IPS-15b (cell line): Measurements from ENCODE around the gene LANCL1.
"Not testable (repeated sequence)": the region's sequence is repeated elsewhere in the genome, so short reads cannot be mapped to it uniquely, and the experiment has no call there.

Source experiments
- H3K27me3 ChIP-seq: one replicate; pipeline ENCODE4 v1.6.1; 2013; ENCODE audit warnings: low read length; ENCODE audit not compliant: control insufficient read depth, insufficient read depth
- H3K36me3 ChIP-seq: one replicate; pipeline ENCODE4 v1.6.1; 2013; ENCODE audit warnings: low read length; ENCODE audit not compliant: control insufficient read depth, insufficient read depth
- H3K4me1 ChIP-seq: one replicate; pipeline ENCODE4 v1.6.1; 2013; ENCODE audit warnings: mild to moderate bottlenecking, low read length; ENCODE audit not compliant: control insufficient read depth, insufficient read depth
- H3K4me3 ChIP-seq: one replicate; pipeline ENCODE4 v1.5.1; 2013; ENCODE audit warnings: low read depth, low read length
- H3K9ac ChIP-seq: one replicate; pipeline ENCODE4 v1.6.1; 2013; ENCODE audit warnings: low read depth, mild to moderate bottlenecking, low read length
- H3K9me3 ChIP-seq: one replicate; pipeline ENCODE4 v1.6.1; 2013; ENCODE audit warnings: mild to moderate bottlenecking, low read length; ENCODE audit not compliant: control insufficient read depth, insufficient read depth

The LANCL1 gene

GRCh38 chr2:210456571-210456970 is 20.0 kb downstream of the LANCL1 start:
- Histone ChIP-seq H3K9me3 (no peaks in the 10 kb centered on the region), H3K9ac (no peak overlapping the region), H3K36me3 (no peaks in the 10 kb centered on the region), H3K4me1 (no peaks in the 10 kb centered on the region), H3K4me3 (no peak overlapping the region), H3K27me3 (no peaks in the 10 kb centered on the region)

- Histone ChIP-seq H3K9me3 (no peaks in the 10 kb centered on the region), H3K36me3 (no peaks in the 10 kb centered on the region), H3K9ac (no peak overlapping the region), H3K4me3 (no peak overlapping the region), H3K4me1 (no peaks in the 10 kb centered on the region), H3K27me3 (no peaks in the 10 kb centered on the region)
These were observed 22.2 kb downstream of the LANCL1 start for GRCh38 chr2:210454336-210454735.

GRCh38 chr2:210452194-210452593 is 24.4 kb downstream of the LANCL1 start:
- H3K9me3 ChIP-seq, result no peaks in the 10 kb centered on the region
- no peak overlapping the region for H3K4me3 ChIP-seq
- no peaks in the 10 kb centered on the region for H3K36me3 ChIP-seq

GRCh38 chr2:210450942-210451341 is 25.6 kb downstream of the LANCL1 start:
- not testable (repeated sequence) for H3K27me3 ChIP-seq, H3K36me3 ChIP-seq, H3K4me1 ChIP-seq, H3K9ac ChIP-seq, H3K9me3 ChIP-seq, H3K4me3 ChIP-seq

More at GRCh38 chr2:210452194-210452593, 24.4 kb downstream of the LANCL1 start:
- no peak overlapping the region for H3K9ac ChIP-seq
- no peaks in the 10 kb centered on the region for H3K4me1 ChIP-seq
- H3K27me3 ChIP-seq, result no peaks in the 10 kb centered on the region

GRCh38 chr2:210445732-210446131 is 30.8 kb downstream of the LANCL1 start:
- Histone ChIP-seq H3K36me3 (no peaks in the 10 kb centered on the region), H3K9me3 (no peaks in the 10 kb centered on the region), H3K27me3 (peaks cover 9% of the 10 kb centered on the region), H3K4me3 (no peak overlapping the region), H3K4me1 (peaks cover 11% of the 10 kb centered on the region), H3K9ac (no peak overlapping the region)

GRCh38 chr2:210445116-210445707 is 31.3 kb downstream of the LANCL1 start:
- Histone ChIP-seq H3K4me1 (peaks cover 11% of the 10 kb centered on the region), H3K27me3 (peaks cover 9% of the 10 kb centered on the region), H3K36me3 (no peaks in the 10 kb centered on the region), H3K4me3 (no peak overlapping the region), H3K9ac (no peak overlapping the region), H3K9me3 (no peaks in the 10 kb centered on the region)

- Histone ChIP-seq H3K4me3 (no peak overlapping the region), H3K4me1 (peaks cover 11% of the 10 kb centered on the region), H3K9me3 (no peaks in the 10 kb centered on the region), H3K27me3 (peaks cover 9% of the 10 kb centered on the region), H3K36me3 (no peaks in the 10 kb centered on the region), H3K9ac (no peak overlapping the region)
These were observed 33.0 kb downstream of the LANCL1 start for GRCh38 chr2:210443527-210443926.

- Histone ChIP-seq H3K4me1 (peaks cover 11% of the 10 kb centered on the region), H3K9me3 (no peaks in the 10 kb centered on the region), H3K27me3 (peaks cover 9% of the 10 kb centered on the region), H3K36me3 (no peaks in the 10 kb centered on the region), H3K9ac (no peak overlapping the region), H3K4me3 (no peak overlapping the region)
These were observed 33.7 kb downstream of the LANCL1 start for GRCh38 chr2:210442878-210443277.

- Histone ChIP-seq H3K9me3 (no peaks in the 10 kb centered on the region), H3K4me3 (no peak overlapping the region), H3K4me1 (peaks cover 11% of the 10 kb centered on the region), H3K36me3 (no peaks in the 10 kb centered on the region), H3K27me3 (peaks cover 9% of the 10 kb centered on the region), H3K9ac (no peak overlapping the region)
These were observed 34.1 kb downstream of the LANCL1 start for GRCh38 chr2:210442457-210442856.

- Histone ChIP-seq H3K4me3 (no peak overlapping the region), H3K27me3 (peaks cover 9% of the 10 kb centered on the region), H3K9ac (no peak overlapping the region), H3K9me3 (no peaks in the 10 kb centered on the region), H3K4me1 (peaks cover 11% of the 10 kb centered on the region), H3K36me3 (no peaks in the 10 kb centered on the region)
These were observed 36.4 kb downstream of the LANCL1 start for GRCh38 chr2:210440206-210440605.

GRCh38 chr2:210435439-210435838 is 41.1 kb downstream of the LANCL1 start:
- no peaks in the 10 kb centered on the region for H3K9me3 ChIP-seq
- no peaks in the 10 kb centered on the region for H3K4me1 ChIP-seq
- H3K36me3 ChIP-seq, result no peaks in the 10 kb centered on the region
- no peak overlapping the region for H3K4me3 ChIP-seq
- no peak overlapping the region for H3K9ac ChIP-seq
- no peaks in the 10 kb centered on the region for H3K27me3 ChIP-seq

GRCh38 chr2:210432633-210433032 is 43.9 kb downstream of the LANCL1 start:
- Histone ChIP-seq H3K9ac (no peak overlapping the region), H3K27me3 (no peaks in the 10 kb centered on the region), H3K36me3 (no peaks in the 10 kb centered on the region), H3K4me3 (no peak overlapping the region), H3K9me3 (no peaks in the 10 kb centered on the region), H3K4me1 (no peaks in the 10 kb centered on the region)
